Tibial artery (tissue), 4 donors: ENCODE data around the gene ZBTB18.

Source experiments
- DNase-seq, 2 donors: peaks; one replicate each; pipeline ENCODE4 v3.0.0-alpha.2; 2019
- H3K27ac ChIP-seq, 2 donors: fragments of 200-600 bp; sonication (generic) in 1 of 2; 1 replicate in 1 of 2; 2 replicates in 1 of 2; pipeline ENCODE4 v1.5.1; 2018 to 2019; ENCODE audit warnings: mild to moderate bottlenecking in 1 of 2
- H3K27me3 ChIP-seq, 2 donors: fragments of 200-600 bp; sonication (generic) in 1 of 2; one replicate each; pipeline versions ENCODE4 v1.5.1 to v1.6.0; 2016 to 2019
- H3K36me3 ChIP-seq, 3 donors: fragments of 200-600 bp; sonication (generic) in 2 of 3; one replicate each; pipeline ENCODE4 v1.5.1; 2016 to 2019; ENCODE audit warnings: mild to moderate bottlenecking in 2 of 3
- H3K4me1 ChIP-seq, 4 donors: fragments of 200-600 bp; sonication (generic) in 2 of 4; 1 replicate in 3 of 4; 2 replicates in 1 of 4; pipeline ENCODE4 v1.5.1; 2016 to 2019
- H3K4me3 ChIP-seq, 2 donors: fragments of 200-600 bp; sonication (generic) in 1 of 2; 1 replicate in 1 of 2; 2 replicates in 1 of 2; pipeline ENCODE4 v1.5.1; 2018 to 2019; ENCODE audit warnings: mild to moderate bottlenecking in 2 of 2
- H3K9me3 ChIP-seq, 3 donors: fragments of 200-600 bp; sonication (generic) in 1 of 3; one replicate each; pipeline ENCODE4 v1.5.1; 2016 to 2019
- intact Hi-C: fragments of 100-400 bp; cut with DNase I; formaldehyde crosslinking; loops from one replicate; pipeline ENCODE4 v1.15.0; 2023; ENCODE audit warnings: low total_unique reads
- TF ChIP-seq, protein P1 (sequence below), 2 experiments: fragments of 200-600 bp in 1 of 2; fragments of 450-650 bp in 1 of 2; IDR thresholded peaks; one replicate each; pipeline ENCODE4 v1.5.1; 2017 to 2019; ENCODE audit warnings: antibody characterized with exemption in 2 of 2, mild to moderate bottlenecking in 1 of 2, moderate library complexity in 1 of 2

Gene ZBTB18

DNA sequence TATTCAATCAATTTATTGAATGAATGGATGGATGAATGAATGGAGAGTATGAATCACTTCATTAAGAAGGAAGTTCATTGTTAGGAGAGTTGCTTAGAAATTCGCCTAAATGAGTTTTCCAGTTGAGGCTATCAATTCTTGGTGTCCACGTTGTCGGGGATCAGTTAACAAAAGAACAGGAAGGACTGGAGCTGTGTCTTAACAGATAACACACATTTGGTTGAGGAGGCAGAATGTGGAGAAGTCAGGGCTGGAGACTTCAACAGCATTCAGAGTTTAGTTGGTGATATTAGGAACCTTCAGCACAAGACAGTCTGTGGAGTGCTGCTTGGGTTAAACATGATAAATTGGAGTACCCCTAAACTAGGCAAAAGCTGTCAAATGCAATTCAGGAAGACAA is 33.7 kb downstream of the ZBTB18 start:
- Histone ChIP-seq H3K27me3 (peaks cover 0 to 22% of the 10 kb centered on the region in 2 donors), H3K9me3 (peaks cover 0 to 7% (median 6%) of the 10 kb centered on the region in 3 donors), H3K4me1 (no peaks in the 10 kb centered on the region), H3K4me3 (no peak overlapping the region), H3K36me3 (no peaks in the 10 kb centered on the region), H3K27ac (no peak overlapping the region)
- TF ChIP-seq, protein P1, sequence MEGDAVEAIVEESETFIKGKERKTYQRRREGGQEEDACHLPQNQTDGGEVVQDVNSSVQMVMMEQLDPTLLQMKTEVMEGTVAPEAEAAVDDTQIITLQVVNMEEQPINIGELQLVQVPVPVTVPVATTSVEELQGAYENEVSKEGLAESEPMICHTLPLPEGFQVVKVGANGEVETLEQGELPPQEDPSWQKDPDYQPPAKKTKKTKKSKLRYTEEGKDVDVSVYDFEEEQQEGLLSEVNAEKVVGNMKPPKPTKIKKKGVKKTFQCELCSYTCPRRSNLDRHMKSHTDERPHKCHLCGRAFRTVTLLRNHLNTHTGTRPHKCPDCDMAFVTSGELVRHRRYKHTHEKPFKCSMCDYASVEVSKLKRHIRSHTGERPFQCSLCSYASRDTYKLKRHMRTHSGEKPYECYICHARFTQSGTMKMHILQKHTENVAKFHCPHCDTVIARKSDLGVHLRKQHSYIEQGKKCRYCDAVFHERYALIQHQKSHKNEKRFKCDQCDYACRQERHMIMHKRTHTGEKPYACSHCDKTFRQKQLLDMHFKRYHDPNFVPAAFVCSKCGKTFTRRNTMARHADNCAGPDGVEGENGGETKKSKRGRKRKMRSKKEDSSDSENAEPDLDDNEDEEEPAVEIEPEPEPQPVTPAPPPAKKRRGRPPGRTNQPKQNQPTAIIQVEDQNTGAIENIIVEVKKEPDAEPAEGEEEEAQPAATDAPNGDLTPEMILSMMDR (IDR thresholded peaks at IDR 0.05): no peak
- DNase-seq: no peak
- intact Hi-C loops: no loop called here

DNA sequence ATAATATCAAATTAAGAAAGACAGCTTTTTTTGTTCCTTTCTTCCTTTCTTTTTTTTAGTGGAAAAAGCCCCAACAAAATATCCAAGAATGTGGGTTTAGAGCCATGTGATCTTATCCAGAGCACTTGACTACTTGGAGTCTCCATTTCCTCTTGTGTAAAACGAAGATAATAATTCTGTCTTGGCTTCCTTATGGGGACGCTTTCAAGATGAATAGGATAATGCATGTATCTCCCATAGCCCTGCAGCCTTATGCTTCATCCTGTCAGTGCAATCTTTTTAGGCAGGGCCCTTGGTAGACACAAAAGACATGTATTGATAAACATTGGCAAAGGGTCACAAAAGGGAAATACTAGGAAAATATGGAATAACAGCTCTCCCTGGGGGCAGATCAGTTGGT is 34.8 kb downstream of the ZBTB18 start:
- H3K4me3 ChIP-seq: no peak overlapping the region
- peaks cover 0 to 7% (median 6%) of the 10 kb centered on the region in 3 donors for H3K9me3 ChIP-seq
- TF ChIP-seq, protein P1 (IDR thresholded peaks at IDR 0.05): no peak
- H3K27me3 ChIP-seq: peaks cover 0 to 18% of the 10 kb centered on the region in 2 donors
- H3K27ac ChIP-seq: no peak overlapping the region
- DNase-seq: no peak
- H3K36me3 ChIP-seq: no peaks in the 10 kb centered on the region
- intact Hi-C loops: no loop called here
- H3K4me1 ChIP-seq: no peaks in the 10 kb centered on the region

DNA sequence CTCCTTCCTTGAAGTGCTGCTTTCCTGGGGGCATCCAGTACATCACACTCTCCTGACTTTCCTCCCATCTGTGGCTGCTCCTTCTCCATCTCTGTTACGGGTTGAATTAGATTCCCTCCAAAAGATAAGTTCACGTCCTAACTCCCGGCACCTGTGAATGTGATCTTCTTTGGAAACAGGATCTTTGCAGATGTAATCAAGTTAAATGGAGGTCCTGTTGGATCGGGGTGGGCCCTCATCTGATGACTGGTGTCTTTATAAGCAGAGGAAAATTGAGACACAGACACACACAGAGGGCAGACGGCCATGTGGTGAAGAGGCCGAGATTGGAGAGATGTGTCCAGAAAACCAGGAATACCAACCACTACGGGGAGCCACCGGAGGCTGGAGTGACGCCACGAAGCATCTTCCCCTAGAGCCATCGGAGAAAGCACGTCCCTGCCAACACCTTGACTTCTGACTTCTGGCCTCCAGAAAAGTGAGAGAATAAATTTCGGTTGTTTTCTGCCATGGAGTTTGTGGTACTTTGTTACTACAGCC is 36.0 kb downstream of the ZBTB18 start:
- DNase-seq: no peak
- H3K4me1 ChIP-seq: no peaks in the 10 kb centered on the region
- peaks cover 0 to 7% of the 10 kb centered on the region in 2 donors for H3K27me3 ChIP-seq
- no peaks in the 10 kb centered on the region for H3K36me3 ChIP-seq
- no peak overlapping the region for H3K27ac ChIP-seq
- peaks cover 0 to 7% (median 6%) of the 10 kb centered on the region in 3 donors for H3K9me3 ChIP-seq
- H3K4me3 ChIP-seq: no peak overlapping the region
- intact Hi-C loops: no loop called here
- TF ChIP-seq, protein P1 (IDR thresholded peaks at IDR 0.05): no peak

DNA sequence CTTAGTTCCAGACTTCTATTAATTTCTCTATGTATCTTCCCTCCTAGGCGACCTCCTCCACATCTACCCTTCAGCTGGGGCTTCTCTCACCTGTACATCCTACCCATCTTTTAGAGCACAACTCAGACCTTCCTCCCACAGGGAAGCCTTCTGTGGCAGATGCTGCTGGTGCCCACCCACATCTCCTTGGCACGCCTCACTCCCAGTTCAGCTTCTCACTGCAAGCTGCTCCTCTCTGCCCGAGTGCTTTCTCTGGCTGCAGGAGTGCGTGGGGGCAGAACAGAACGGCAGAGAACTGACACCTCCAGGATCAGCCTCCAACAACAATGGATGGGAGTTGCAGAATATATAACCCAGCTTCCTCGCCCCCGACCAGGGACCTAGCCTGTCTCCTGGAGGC is 36.5 kb downstream of the ZBTB18 start:
- no peak for DNase-seq
- Histone ChIP-seq H3K36me3 (no peaks in the 10 kb centered on the region), H3K4me3 (no peak overlapping the region), H3K9me3 (peaks cover 0 to 7% (median 6%) of the 10 kb centered on the region in 3 donors), H3K27ac (no peak overlapping the region), H3K4me1 (peaks cover 0 to 3% (median 0%) of the 10 kb centered on the region in 4 donors), H3K27me3 (peaks cover 0 to 5% of the 10 kb centered on the region in 2 donors)
- TF ChIP-seq, protein P1 (IDR thresholded peaks at IDR 0.05): no peak
- intact Hi-C loops: no loop called here

DNA sequence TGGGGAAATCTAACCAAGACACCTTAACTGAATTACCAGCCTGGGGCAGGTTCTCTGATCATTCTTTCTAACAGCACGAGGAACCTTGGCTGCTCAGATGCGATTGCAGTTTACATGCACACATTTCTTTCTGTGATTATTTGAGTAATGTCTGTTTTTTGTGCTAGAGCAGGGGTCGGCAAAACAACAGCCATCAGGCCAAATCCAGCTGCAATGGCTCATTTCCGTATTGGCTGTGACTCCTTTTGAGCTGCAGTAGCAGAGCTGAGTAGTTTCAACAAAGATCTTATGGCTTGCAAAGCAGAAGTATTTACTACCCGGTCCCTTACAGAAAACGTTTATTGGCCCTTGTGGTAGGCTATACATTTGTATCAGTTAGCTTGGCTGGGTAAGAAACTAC is 37.1 kb downstream of the ZBTB18 start:
- peaks cover 0 to 7% (median 6%) of the 10 kb centered on the region in 3 donors for H3K9me3 ChIP-seq
- H3K27me3 ChIP-seq: no peaks in the 10 kb centered on the region
- TF ChIP-seq, protein P1 (IDR thresholded peaks at IDR 0.05): no peak
- no peak overlapping the region for H3K4me3 ChIP-seq
- H3K36me3 ChIP-seq: no peaks in the 10 kb centered on the region
- no peak overlapping the region for H3K27ac ChIP-seq
- intact Hi-C loops: no loop called here
- no peak for DNase-seq
- H3K4me1 ChIP-seq: peaks cover 0 to 3% (median 0%) of the 10 kb centered on the region in 4 donors

DNA sequence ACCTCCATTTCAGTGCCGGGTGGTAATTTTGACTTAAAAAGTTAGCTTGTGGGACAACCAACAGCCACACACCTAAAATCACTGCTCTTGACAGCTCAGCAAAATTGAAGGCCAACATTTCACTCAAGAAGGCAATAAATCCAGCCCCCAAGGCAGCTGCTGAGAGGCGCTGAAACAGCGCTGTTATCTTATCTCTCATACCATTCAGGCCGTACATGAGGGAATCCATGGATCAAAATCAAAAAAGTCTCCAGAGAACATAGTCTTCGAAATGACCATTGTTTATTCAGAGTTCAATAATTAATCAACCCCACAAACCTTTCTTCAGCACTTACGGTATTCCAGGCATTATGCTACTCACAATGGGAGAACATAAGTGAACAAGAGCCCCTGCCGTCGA is 38.5 kb downstream of the ZBTB18 start:
- intact Hi-C loops: no loop called here
- DNase-seq: no peak
- TF ChIP-seq, protein P1 (IDR thresholded peaks at IDR 0.05): no peak

More for the DNA sequence above, 38.5 kb downstream of the ZBTB18 start:
- H3K4me3 ChIP-seq: no peak overlapping the region
- H3K4me1 ChIP-seq: peaks cover 0 to 3% (median 0%) of the 10 kb centered on the region in 4 donors
- peaks cover 0 to 7% (median 6%) of the 10 kb centered on the region in 3 donors for H3K9me3 ChIP-seq
- H3K36me3 ChIP-seq: no peaks in the 10 kb centered on the region
- H3K27me3 ChIP-seq: no peaks in the 10 kb centered on the region
- H3K27ac ChIP-seq: no peak overlapping the region
